ENCODE data around the gene ITGB3.
A peak's percentile ranks its signal among the peaks of the same experiment; 100 is the strongest.
"Not testable (repeated sequence)": the region's sequence is repeated elsewhere in the genome, so short reads cannot be mapped to it uniquely, and the experiment has no call there.

The ITGB3 gene

DNA sequence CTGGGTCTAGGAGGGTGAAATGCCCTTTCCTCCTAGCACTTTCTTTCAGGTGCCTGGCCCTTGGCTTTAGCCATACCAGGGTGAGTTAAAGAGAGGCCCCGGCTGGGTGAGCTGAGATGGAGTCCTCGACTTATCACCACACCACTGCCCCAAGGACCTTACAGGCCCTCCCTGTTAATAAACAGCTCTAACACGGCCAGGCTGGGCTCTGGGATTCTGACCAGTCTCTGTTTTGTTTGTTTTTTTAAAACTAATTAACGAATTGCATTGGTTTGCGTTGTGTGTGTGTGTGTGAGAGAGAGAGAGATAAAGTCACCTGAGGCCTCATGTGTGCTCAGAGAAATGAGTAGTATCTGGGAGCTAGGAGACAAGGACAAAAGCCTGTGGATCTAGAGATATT is 30.2 kb upstream of the ITGB3 start:
- DNase-seq: no peak

GRCh38 chr17:47224077-47224476 is 29.6 kb upstream of the ITGB3 start:
- not testable (repeated sequence) for DNase-seq

- no peak for DNase-seq
Measured at GRCh38 chr17:47224966-47225365, 28.7 kb upstream of the ITGB3 start.

DNA sequence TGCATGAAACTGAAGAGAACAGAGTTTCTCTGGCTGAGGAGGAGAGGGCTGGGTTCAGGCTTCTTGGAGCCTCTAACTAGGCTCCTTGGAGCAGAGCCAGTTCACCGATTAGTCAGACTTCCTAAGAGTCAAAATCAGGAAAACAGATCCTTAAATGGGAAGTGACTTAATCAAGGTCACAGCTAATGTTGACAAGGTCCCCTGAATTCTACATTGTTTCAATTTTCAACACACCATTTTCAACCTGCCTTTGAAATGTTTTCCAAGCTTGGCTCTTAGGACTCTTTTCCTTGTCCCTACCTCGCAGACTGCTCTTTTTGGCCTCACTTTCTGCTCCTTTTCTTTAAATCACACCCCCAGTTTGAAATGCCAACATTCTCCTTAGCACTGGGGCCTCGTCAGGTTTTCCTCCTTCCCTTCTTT is 28.2 kb upstream of the ITGB3 start:
- DNase-seq: no peak

DNA sequence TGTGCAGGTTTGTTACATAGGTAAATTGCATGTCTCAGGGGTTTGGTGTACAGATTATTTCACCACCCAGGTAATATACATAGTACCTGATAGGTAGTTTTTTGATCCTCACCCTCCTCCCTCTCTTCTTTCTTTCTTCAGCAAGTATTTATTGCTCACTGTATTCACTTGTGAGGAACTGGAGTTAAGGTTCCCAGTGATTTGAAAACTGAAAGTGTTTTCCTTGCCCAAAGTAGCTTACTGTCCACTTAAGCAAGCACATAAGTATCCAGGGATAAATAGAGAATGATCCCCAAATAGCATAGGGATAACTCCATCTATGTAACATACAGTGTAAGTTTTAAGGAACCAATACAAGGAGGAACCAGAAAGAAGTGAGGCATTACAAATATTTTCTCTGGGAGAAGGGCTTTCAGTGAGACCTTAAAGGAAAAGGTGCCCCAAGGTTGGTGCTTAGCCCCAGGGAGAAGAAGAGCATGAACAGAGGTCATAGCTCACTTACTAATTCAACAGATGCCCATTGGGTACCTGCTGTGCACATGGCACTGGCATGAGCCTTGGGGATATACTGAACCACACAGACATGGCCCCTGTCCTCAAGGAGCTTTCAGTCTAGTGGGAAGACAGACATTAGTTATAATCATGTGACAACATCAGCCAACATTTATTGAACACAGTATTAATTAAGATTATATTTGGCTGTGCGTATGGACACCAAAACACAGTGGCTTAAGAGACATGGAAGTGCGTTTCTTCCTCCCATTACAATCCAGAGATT is 27.5 kb upstream of the ITGB3 start:
- no peak for DNase-seq

- no peak for DNase-seq
Measured at GRCh38 chr17:47227862-47228261, 25.8 kb upstream of the ITGB3 start.

GRCh38 chr17:47229535-47230443 is 23.8 kb upstream of the ITGB3 start:
- peak; percentile 75 to 92 for DNase-seq

DNA sequence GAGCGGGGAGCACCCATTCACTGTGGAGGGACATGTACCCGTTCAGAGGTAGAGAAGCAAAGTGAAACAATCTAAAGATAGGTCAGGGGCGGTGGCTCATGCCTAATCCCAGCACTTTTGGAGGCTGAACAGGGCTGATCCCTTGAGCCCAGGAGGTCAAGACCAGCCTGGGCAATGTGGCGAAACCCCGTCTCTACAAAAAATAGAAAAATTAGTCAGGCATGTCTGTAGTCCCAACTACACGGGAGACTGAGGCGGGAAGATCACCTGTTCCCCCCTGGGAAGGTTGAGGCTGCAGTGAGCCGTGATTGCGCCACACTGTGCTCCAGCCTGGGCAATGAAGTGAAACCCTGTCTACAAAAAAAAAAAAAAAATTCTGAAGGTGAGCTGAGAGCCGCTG is 22.8 kb upstream of the ITGB3 start:
- no peak for DNase-seq

DNA sequence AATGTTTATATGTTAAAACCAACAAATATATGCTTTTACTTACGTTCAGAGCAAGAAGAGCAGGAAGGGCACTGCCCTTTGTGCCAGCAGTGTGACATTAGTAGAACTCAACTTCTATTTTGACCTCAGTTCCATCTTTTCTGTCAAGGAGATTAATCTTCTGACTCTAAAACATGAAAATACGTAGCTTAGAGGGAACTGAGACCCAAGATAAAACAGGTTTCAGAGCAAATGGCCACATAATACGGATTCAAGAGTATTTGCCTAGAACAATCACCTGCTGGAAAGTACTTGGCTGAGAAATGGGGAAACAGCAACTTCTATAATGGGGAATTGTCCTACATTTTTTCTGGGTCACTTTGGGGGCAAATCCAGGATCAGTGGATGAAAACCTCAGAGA is 22.3 kb upstream of the ITGB3 start:
- no peak for DNase-seq

GRCh38 chr17:47231866-47232265 is 21.8 kb upstream of the ITGB3 start:
- no peak for DNase-seq

GRCh38 chr17:47232465-47232864 is 21.2 kb upstream of the ITGB3 start:
- DNase-seq: no peak

- no peak for DNase-seq
Measured at GRCh38 chr17:47235506-47235905, 18.1 kb upstream of the ITGB3 start.

DNA sequence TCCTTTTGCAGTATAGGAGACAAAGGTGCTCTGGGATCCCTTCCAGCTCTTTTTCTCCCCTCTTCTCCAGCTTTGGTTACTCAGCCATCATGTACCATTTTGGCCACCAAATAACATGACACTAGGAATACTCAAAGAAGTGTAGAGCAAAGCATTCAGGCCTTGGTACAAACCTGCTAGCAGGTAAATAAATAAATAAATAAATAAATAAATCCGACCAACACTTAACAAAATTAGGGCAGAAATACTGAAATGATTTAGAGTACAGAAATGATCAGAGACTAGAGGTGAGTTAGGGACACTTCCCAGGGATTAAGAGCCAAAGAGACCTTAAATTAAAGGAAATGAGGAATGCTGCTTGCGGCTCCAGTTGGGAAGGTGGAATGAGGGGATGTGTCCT is 17.7 kb upstream of the ITGB3 start:
- no peak for DNase-seq

GRCh38 chr17:47237841-47238240 is 15.8 kb upstream of the ITGB3 start:
- DNase-seq: no peak

DNA sequence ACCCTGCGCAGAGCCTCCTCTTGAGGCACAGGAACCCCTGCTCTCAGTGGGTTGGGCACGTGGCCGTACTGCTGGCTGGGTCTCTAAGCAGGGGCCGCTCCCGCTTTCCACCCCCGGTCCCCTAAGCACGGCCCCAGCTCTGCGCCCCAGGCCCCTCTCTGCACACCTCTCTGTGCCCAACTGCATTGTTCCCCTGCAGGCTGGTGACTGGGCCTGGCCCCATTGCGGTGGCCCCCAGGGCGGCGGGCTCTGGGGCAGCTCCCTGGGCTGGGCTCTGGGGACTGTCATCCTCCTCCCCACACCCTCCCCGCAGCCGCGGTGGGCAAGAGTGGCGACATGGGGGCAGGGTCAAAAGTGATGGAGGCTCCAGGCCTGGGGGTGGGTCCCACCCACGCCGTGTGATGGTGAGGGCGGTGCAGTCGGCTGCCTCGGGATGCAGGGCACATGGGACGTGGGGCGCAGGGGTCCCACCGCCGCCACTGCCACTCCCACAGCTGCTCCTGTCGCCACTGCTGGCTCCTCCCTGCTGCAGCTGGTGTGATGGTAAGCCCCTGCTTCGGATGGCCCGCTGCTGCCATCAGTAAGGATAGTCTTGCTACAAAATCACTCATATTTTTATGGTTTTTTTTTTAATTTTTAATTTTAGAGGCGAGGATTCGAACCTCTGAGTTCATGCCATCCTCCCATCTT is 15.2 kb upstream of the ITGB3 start:
- no peak for DNase-seq

GRCh38 chr17:47239619-47239966 is 14.0 kb upstream of the ITGB3 start:
- no peak for DNase-seq

GRCh38 chr17:47239967-47240651 is 13.5 kb upstream of the ITGB3 start:
- DNase-seq: no peak

DNA sequence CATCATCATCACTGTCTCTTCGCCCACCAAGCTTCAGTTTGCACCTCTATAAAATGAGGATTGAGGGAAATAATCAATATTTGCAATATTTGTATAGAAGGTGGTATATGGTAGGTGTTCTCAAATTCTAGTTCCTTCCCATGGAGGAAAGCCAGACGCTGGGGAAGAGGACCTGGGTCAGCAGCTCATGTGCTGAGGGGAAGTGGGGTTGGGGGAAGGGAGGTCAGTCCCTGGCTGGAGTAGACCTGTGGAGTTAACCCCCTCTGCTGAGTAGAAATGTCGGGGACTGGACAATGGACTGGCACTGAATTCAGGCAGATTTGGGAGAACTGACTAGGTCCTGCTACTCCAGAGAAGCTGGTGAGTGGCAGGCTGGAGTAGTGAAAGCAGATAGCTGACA is 12.8 kb upstream of the ITGB3 start:
- DNase-seq: no peak

DNA sequence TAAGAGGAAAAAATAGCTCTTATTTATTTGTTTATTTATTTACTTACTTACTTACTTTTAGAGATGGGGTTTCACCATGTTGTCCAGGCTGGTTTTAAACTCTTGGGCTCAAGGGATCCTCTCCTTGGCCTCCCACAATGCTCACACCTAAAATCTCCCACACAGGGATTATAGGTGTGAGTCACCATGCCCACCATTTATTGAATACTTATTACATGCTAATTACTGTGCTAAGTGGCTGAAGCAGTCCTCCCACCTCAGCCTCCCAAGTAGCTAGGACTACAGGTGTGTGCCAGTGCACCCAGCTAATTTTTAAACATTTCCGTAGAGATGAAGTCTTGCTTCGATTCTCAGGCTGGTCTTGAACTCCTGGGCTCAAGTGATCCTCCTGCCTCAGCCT is 11.0 kb upstream of the ITGB3 start:
- DNase-seq: no peak

DNA sequence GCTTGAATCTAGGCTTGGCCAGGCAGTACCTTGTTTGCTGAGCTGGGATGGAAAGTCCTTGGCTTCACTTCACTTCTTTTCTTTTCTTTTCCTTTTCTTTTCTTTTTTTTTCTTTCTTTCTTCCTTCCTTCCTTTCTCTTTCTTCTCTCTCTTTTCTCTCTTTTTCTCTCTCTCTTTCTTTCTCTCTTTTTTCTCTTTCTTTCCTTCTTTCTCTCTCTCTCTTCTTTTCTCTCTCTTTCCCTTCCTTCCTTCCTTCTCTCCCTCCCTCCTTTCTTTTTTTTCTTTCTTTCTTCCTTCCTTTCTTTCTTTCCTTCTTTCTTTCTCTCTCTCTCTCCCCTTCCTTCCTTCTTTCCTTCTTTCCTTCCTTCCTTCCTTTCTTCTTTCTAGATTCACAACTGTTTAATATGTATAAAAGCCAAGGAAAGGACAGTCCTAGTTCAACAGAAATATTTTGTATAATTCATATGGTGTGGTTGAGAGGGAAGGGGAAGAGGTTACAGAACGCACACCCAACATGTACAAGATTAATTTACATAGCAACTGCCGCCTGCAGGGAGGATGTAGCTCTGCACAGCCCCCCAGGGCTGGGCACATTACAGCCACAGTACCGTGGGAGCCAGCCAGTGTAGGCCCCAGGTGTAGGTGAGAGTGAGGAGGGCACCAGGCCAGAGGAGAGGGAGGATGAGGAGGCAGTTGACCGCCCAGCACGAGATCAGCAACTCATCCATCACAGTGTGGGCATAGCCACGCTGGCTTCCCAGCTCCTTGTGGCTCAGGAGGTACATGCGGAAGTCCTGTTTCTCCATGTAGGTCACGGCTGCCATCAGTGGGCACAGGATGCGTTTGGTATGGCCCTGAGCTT is 9.7 kb upstream of the ITGB3 start:
- no peak for DNase-seq

GRCh38 chr17:47244697-47245096 is 8.9 kb upstream of the ITGB3 start:
- no peak for DNase-seq

DNA sequence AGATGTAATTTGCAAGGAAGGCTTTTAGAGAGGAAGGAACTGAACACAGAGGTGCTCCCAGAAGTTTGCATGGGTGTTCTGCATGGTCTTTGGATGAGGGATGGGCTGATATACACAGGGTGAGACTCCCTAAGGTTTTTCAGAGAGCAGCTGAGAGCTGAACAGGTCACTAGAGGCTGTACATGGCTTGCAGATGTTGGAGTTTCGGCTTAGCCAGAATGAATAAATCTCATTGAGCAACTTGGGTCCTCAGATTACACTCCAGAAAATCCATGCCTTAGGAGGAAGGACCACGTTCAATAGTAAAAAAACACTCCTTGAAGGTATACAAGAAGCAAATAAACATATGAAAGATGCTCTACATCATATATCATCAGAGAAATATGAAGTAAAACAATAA is 7.5 kb upstream of the ITGB3 start:
- DNase-seq: no peak

Measured in NCI-H524 (cell line).